ENCODE measurements around the gene EVC2. TPM values are rescaled to one million over a fixed set of nuclear protein-coding genes. Genes with fewer than 3 reads are reported as not detected.

The EVC2 gene
- total RNA-seq, 1 donor from 2014 or later, result 8.2 TPM

GRCh38 chr4:5647351-5647750 lies 61.0 kb downstream of the EVC2 start:
- FAIRE-seq, result no peak
- Histone ChIP-seq H3K4me3 (ENCODE audit: low read depth, low read length) (no peak overlapping the region), H3K27me3 (ENCODE audit: control insufficient read depth, insufficient read depth, low read length) (no peaks in the 10 kb centered on the region), H3K36me3 (ENCODE audit: control insufficient read depth, insufficient read depth, low read length) (peaks cover 3% of the 10 kb centered on the region)
- DNase-seq (ENCODE audit: low read depth), result no peak
- TF ChIP-seq CTCF (IDR thresholded peaks at IDR 0.05; ENCODE audit: insufficient read depth, low read length, severe bottlenecking), result no peak

GRCh38 chr4:5640096-5640495 lies 68.3 kb downstream of the EVC2 start:
- DNase-seq (ENCODE audit: low read depth) (no peak), FAIRE-seq (no peak)
- TF ChIP-seq CTCF (IDR thresholded peaks at IDR 0.05; ENCODE audit: insufficient read depth, low read length, severe bottlenecking), result no peak
- Histone ChIP-seq H3K36me3 (ENCODE audit: control insufficient read depth, insufficient read depth, low read length) (peaks cover 5% of the 10 kb centered on the region), H3K27me3 (ENCODE audit: control insufficient read depth, insufficient read depth, low read length) (no peaks in the 10 kb centered on the region), H3K4me3 (ENCODE audit: low read depth, low read length) (no peak overlapping the region)

- no peaks in the 10 kb centered on the region for H3K27me3 ChIP-seq (ENCODE audit: control insufficient read depth, insufficient read depth, low read length)
- TF ChIP-seq CTCF (IDR thresholded peaks at IDR 0.05; ENCODE audit: insufficient read depth, low read length, severe bottlenecking), result no peak
- DNase-seq (ENCODE audit: low read depth) (no peak), FAIRE-seq (no peak)
- H3K36me3 ChIP-seq (ENCODE audit: control insufficient read depth, insufficient read depth, low read length), result peaks cover 5% of the 10 kb centered on the region
- no peak overlapping the region for H3K4me3 ChIP-seq (ENCODE audit: low read depth, low read length)
Observed at GRCh38 chr4:5639556-5639955, 68.8 kb downstream of the EVC2 start.

- DNase-seq (ENCODE audit: low read depth), result peak; percentile 15
Observed at GRCh38 chr4:5638976-5639375, 69.4 kb downstream of the EVC2 start.

GRCh38 chr4:5638316-5638715 lies 70.0 kb downstream of the EVC2 start:
- H3K36me3 ChIP-seq (ENCODE audit: control insufficient read depth, insufficient read depth, low read length), result peaks cover 9% of the 10 kb centered on the region
- H3K4me3 ChIP-seq (ENCODE audit: low read depth, low read length), result no peak overlapping the region
- H3K27me3 ChIP-seq (ENCODE audit: control insufficient read depth, insufficient read depth, low read length), result no peaks in the 10 kb centered on the region
- no peak for FAIRE-seq
- no peak for TF ChIP-seq CTCF (IDR thresholded peaks at IDR 0.05; ENCODE audit: insufficient read depth, low read length, severe bottlenecking)
- DNase-seq (ENCODE audit: low read depth), result peak; percentile 70

More at GRCh38 chr4:5638976-5639375, 69.4 kb downstream of the EVC2 start:
- Histone ChIP-seq H3K4me3 (ENCODE audit: low read depth, low read length) (no peak overlapping the region), H3K36me3 (ENCODE audit: control insufficient read depth, insufficient read depth, low read length) (peaks cover 5% of the 10 kb centered on the region), H3K27me3 (ENCODE audit: control insufficient read depth, insufficient read depth, low read length) (no peaks in the 10 kb centered on the region)
- no peak for FAIRE-seq
- TF ChIP-seq CTCF (IDR thresholded peaks at IDR 0.05; ENCODE audit: insufficient read depth, low read length, severe bottlenecking), result no peak

All from bronchial epithelial cell (primary cell).